Muscle of arm (tissue), 12 donors: ENCODE results near the gene SEC23IP. TPM values are rescaled to one million over a fixed set of nuclear protein-coding genes. Genes with fewer than 3 reads are reported as not detected.

ENCODE experiments used
- polyA plus RNA-seq, 12 donors: library from polyadenylated mRNA; unstranded; fragments of 120-200 nt; gene quantifications; one replicate each; pipeline ENCODE4 v1.2.1, GENCODE V29; 2013; ENCODE audit not compliant: insufficient read length in 12 of 12

Gene SEC23IP
- polyA plus RNA-seq, 12 donors, result 37.9 to 63.4 (median 48.0) TPM; not detected in 1

Other genes with a start within 250 kb of the SEC23IP start
- gene BAG3, start 241.3 kb upstream of the SEC23IP start, polyA plus RNA-seq, result 10 to 100 TPM in 11 of 12 donors, not detected in 1; 21.8 to 50.1 (median 38.6) TPM
- gene INPP5F, start 166.7 kb upstream of the SEC23IP start, polyA plus RNA-seq, result 10 to 100 TPM in 11 of 12 donors, not detected in 1; 15.7 to 28.5 (median 20.8) TPM
- gene MCMBP, start 19.9 kb upstream of the SEC23IP start, polyA plus RNA-seq, result 10 to 100 TPM in 11 of 12 donors, not detected in 1; 34.0 to 58.1 (median 44.4) TPM